Middle frontal gyrus (tissue), 1 donor: ENCODE measurements around the gene ARHGAP44.

ENCODE experiments used
- DNase-seq: peaks from one replicate; pipeline ENCODE4 v3.0.0-alpha.2; 2015; ENCODE audit warnings: low spot score; ENCODE audit errors: extremely low spot score

The ARHGAP44 gene, protein sequence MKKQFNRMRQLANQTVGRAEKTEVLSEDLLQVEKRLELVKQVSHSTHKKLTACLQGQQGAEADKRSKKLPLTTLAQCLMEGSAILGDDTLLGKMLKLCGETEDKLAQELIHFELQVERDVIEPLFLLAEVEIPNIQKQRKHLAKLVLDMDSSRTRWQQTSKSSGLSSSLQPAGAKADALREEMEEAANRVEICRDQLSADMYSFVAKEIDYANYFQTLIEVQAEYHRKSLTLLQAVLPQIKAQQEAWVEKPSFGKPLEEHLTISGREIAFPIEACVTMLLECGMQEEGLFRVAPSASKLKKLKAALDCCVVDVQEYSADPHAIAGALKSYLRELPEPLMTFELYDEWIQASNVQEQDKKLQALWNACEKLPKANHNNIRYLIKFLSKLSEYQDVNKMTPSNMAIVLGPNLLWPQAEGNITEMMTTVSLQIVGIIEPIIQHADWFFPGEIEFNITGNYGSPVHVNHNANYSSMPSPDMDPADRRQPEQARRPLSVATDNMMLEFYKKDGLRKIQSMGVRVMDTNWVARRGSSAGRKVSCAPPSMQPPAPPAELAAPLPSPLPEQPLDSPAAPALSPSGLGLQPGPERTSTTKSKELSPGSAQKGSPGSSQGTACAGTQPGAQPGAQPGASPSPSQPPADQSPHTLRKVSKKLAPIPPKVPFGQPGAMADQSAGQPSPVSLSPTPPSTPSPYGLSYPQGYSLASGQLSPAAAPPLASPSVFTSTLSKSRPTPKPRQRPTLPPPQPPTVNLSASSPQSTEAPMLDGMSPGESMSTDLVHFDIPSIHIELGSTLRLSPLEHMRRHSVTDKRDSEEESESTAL

DNA sequence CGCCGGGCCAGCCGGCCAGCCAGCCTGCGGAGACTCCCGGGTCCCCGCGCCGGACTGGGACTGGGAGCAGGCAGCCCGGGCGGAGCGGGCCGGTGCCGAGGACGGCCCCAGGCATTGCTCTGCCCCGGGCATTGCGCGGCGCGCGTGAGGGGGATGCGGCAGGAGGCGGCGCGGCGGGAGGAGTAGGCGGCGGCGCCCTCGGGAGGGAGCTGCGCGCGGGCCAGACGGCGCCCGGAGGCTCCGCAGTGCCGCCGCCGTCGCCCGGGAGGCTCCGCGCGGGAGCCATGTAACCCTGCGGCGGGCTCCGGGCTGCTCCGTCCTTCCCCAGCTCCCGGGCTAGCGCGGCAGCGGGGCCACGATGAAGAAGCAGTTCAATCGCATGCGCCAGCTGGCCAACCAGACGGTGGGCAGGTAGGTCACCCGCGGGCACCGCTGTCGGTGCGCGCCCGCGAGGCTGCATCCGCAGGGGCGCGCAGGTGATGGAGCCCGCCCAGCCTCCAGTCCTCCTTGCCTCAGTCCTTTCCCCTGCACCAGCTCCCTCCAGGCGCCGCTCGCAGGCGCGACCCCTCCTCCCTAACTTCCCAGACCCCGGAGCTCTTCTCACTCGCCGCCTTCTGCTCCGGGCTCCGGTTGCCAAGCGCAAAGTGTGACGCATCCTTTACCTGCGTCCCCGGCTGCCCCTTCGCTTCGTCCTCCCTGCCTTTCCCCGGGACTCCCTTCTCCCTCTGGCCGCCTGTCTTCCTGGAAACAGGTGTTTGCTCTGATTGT lies at the start of gene ARHGAP44:
Gene ARHGAP44, plus strand, starts transcription at position 18 of the 768 bp plus-strand sequence. Its CDS starts 341 bp downstream, at position 359.
- peak; percentile 37 for DNase-seq

GRCh38 chr17:12739500-12739899 lies 49.8 kb upstream of the ARHGAP44 start:
- DNase-seq: no peak

GRCh38 chr17:12743046-12743445 lies 46.3 kb upstream of the ARHGAP44 start:
- DNase-seq: no peak

DNA sequence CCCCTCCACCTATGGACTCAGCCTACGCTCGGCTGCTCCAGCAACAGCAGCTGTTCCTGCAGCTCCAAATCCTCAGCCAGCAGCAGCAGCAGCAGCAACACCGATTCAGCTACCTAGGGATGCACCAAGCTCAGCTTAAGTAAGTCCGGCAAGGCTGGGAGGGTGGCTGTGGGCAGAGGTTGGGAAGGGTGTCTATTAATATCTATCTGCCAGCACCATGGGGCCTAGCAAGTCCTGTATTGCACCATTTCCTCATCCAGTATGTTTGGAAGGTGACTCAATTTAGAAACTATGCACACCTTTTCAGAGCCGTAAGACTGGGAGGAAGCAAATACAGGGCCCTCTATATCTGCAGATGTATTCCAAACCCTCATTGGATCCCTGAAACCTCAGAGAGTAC lies 45.0 kb upstream of the ARHGAP44 start:
- no peak for DNase-seq

DNA sequence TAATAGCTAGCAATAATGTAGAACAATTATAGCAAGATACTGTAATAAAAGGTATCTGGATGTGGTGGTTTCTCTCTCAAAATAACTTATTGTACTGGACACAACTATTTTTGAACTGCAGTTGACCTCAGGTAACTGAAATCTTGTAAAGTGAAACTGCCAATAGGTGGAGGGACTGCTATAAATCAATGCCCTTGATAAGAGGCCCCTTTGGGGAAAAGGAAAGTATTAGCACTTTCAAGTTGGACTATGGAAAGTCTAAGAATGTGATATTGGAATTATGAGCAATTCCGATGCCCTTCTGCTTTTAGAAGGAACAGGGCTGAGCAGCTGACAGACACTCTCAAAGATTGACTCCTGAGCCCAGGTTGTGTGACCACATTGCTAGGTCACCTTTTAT lies 44.5 kb upstream of the ARHGAP44 start:
- DNase-seq: no peak

DNA sequence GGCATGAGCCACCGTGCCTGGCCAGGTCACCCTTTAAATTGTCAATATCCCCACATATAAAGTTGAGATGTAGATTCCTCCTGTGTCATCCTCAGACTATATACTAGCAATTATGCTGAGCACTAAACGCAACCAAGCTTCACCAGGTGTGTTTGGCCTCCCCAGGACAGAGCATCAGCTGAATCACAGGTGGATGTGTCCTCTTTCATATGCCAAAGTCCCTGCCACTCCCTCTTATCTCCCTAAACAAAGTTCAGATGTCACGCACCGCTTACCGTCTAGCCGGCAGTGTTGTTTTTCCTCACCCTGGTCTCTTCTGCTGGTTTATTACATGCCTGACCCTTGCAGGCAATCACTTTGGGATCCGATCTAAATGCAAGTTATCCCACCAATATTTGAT lies 43.8 kb upstream of the ARHGAP44 start:
- DNase-seq: no peak

- no peak for DNase-seq
These were observed 32.5 kb upstream of the ARHGAP44 start for GRCh38 chr17:12756786-12757185.

GRCh38 chr17:12759090-12759489 lies 30.2 kb upstream of the ARHGAP44 start:
- DNase-seq: no peak

DNA sequence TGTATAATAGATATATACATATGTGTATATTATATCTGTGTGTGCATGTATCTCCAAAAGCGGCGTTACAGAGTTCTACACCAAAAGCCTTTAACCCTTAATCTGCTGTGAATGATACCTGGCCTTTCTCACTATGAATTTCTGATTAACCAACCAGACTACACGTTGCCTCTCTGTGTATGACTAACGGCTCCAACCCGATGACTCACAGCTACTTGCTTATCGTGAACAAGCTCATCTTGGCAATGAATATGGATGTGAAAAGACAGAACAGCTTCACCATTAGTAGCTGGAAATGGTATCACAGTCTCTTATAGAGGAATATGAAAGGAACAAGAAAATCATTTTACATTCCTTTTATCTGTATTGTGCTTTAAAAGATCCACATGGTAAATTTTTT lies 23.8 kb upstream of the ARHGAP44 start:
- peak; percentile 40 for DNase-seq

- no peak for DNase-seq
These were observed 21.0 kb upstream of the ARHGAP44 start for GRCh38 chr17:12768255-12768654.

DNA sequence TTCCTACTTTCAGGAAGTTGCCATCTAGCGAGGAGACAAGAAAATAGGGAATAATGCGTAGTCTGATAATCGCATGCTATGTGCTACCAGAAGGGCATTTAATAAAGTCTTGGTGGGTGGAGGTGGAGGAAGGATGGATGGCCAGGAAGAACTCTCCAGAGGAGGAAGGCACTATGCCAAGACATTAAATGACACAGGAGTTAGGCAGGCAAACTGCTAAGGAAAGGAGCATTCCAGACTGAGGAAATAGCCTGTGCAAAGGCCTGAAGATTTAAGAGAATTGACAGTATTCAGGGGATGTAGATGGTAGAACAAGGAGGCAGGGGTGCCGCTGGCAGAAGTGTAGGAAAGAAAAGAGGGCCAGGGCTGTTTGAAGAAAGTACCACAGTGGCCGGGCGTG lies 19.3 kb upstream of the ARHGAP44 start:
- DNase-seq: no peak

- no peak for DNase-seq
These were observed 16.1 kb upstream of the ARHGAP44 start for GRCh38 chr17:12773153-12773552.

GRCh38 chr17:12789075-12789480 lies 220 bp upstream of the ARHGAP44 start:
- no peak for DNase-seq

GRCh38 chr17:12790249-12791106 lies 1.2 kb downstream of the ARHGAP44 start:
- DNase-seq: no peak

DNA sequence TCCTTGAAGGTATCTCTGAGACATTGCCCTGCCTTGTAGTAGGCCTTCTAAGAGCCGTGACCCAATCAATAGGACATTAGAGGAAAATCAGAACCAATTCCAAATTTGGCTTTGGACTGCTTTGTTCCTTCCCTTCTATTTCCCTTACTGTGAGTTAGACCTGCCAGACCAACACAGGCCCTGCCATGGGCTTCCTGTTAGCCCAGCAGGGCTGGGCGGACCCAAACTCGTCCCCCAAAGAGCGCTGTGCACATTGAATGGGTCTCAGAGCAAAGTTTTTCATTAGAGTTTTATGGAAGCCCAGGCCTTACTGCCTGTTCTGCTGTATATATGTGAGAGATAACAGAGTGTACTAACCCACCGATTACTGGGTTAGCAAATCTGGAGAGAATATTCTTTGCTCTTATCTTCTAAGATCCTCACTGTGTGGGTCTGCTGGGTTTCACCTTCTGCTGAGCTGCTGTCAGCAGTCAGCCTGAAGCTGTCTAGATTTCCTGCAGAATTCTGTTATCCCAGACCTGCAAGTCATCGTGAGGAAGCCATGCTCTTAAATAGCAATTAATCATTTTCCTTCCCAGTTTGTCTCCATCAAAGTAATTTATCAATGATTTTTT lies 5.7 kb downstream of the ARHGAP44 start:
- no peak for DNase-seq

DNA sequence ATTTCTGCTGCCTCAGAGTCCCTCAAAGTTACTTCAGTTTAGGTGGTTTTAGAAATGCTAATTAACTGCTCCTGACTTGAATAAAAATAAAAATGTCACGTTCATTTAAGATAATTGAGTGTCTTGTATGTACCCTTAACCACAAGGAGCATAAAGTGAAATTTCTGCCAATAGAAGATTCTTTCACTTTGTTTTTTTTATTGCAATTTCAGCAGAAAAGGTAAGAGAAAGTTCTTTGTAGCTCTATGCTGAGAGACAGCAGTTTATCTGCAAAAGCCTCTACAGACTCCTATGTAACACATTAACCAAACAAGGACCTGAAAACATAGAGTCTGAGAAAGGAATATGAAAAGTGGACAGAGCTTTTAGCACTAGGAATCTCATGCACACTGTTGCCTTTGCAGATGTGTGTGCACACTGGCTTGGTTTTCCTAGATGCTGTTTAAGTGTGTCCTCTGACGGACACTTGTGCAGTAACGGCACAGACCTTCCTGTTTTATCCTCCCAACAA lies 11.6 kb downstream of the ARHGAP44 start:
- DNase-seq: no peak

- DNase-seq: no peak
These were observed 17.3 kb downstream of the ARHGAP44 start for GRCh38 chr17:12806630-12807029.

GRCh38 chr17:12808723-12809122 lies 19.4 kb downstream of the ARHGAP44 start:
- DNase-seq: no peak

DNA sequence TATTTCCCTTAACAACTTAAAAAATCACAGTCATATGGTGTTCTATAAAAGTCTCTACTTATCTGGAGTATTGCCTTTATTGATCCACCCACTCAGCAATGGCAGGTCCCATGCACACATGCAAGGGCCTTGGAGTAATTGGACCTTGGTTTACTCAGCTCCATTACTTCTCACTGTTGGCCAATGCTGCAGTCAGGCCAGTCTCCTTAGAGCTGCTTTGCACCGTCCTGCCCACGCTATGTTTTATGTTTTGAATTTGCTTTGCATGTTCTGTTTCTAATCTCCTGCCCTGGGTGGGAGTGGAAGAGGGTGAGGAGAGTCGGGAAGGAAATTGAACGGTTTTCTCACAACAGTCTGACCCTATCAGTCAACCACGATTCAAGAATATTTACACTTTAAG lies 23.6 kb downstream of the ARHGAP44 start:
- no peak for DNase-seq

GRCh38 chr17:12813664-12814063 lies 24.4 kb downstream of the ARHGAP44 start:
- DNase-seq: no peak
